Type B pancreatic cell (in vitro differentiated cells): ENCODE measurements around the gene DEPDC1. TPM values are rescaled to one million over a fixed set of nuclear protein-coding genes. Genes with fewer than 3 reads are reported as not detected.

Source experiments
- DNase-seq: peaks from one replicate; pipeline ENCODE4 v3.0.0; 2021; ENCODE audit warnings: mixed read lengths; ENCODE audit not compliant: unreplicated experiment; ENCODE audit errors: extremely low spot score
- H3K27ac Mint-ChIP-seq: 2 replicates; pipeline ENCODE4 v1.8.0; 2021; ENCODE audit warnings: mild to moderate bottlenecking, mixed read lengths
- H3K27me3 Mint-ChIP-seq: 2 replicates; pipeline ENCODE4 v1.8.0; 2021; ENCODE audit warnings: mixed read lengths
- H3K36me3 Mint-ChIP-seq: 2 replicates; pipeline ENCODE4 v1.8.0; 2021; ENCODE audit warnings: mixed read lengths
- H3K4me1 Mint-ChIP-seq: one replicate; pipeline ENCODE4 v1.8.0; 2021; ENCODE audit warnings: mixed read lengths; ENCODE audit not compliant: unreplicated experiment
- H3K4me3 Mint-ChIP-seq: 2 replicates; pipeline ENCODE4 v1.8.0; 2021; ENCODE audit warnings: mild to moderate bottlenecking, mixed read lengths
- H3K9me3 Mint-ChIP-seq: 2 replicates; pipeline ENCODE4 v1.8.0; 2021; ENCODE audit warnings: mixed read lengths
- CTCF ChIP-seq: fragments of 200-600 bp; sonication (generic); conservative IDR thresholded peaks from 2 replicates; pipeline ENCODE4 v1.5.0; 2021; ENCODE audit warnings: antibody characterized with exemption, mild to moderate bottlenecking
- total RNA-seq: library from RNA; stranded (reverse); gene quantifications from 2 replicates; pipeline ENCODE4 v1.2.1, GENCODE V29; 2021; ENCODE audit warnings: low replicate concordance

The DEPDC1 gene
- total RNA-seq, 1 donor from 2014 or later: 25.7 TPM

- Mint-ChIP-seq H3K36me3 (no peaks in the 10 kb centered on the region), H3K27ac (no peak overlapping the region), H3K4me3 (no peak overlapping the region), H3K4me1 (no peaks in the 10 kb centered on the region), H3K9me3 (peaks cover 4% of the 10 kb centered on the region), H3K27me3 (no peaks in the 10 kb centered on the region)
- no peak for TF ChIP-seq CTCF
- DNase-seq: no peak
These were observed 40.7 kb downstream of the DEPDC1 start for GRCh38 chr1:68456202-68456601.

GRCh38 chr1:68454534-68454933 is 42.3 kb downstream of the DEPDC1 start:
- Mint-ChIP-seq H3K4me3 (no peak overlapping the region), H3K27me3 (no peaks in the 10 kb centered on the region), H3K36me3 (no peaks in the 10 kb centered on the region), H3K27ac (no peak overlapping the region), H3K4me1 (no peaks in the 10 kb centered on the region), H3K9me3 (peaks cover 4% of the 10 kb centered on the region)
- no peak for DNase-seq
- peak; percentile 41 for TF ChIP-seq CTCF

- TF ChIP-seq CTCF: no peak
- no peaks in the 10 kb centered on the region for H3K4me1 Mint-ChIP-seq
- H3K4me3 Mint-ChIP-seq: no peak overlapping the region
- H3K9me3 Mint-ChIP-seq: peaks cover 4% of the 10 kb centered on the region
- no peaks in the 10 kb centered on the region for H3K27me3 Mint-ChIP-seq
- DNase-seq: no peak
- no peak overlapping the region for H3K27ac Mint-ChIP-seq
- no peaks in the 10 kb centered on the region for H3K36me3 Mint-ChIP-seq
These were observed 43.7 kb downstream of the DEPDC1 start for GRCh38 chr1:68453060-68453670.

- Mint-ChIP-seq H3K27me3 (no peaks in the 10 kb centered on the region), H3K4me1 (no peaks in the 10 kb centered on the region), H3K27ac (no peak within 1 kb of the TSS), H3K9me3 (no peaks in the 10 kb centered on the region), H3K4me3 (no peak within 1 kb of the TSS), H3K36me3 (no peaks in the 10 kb centered on the region)
- TF ChIP-seq CTCF: no peak
- DNase-seq: no peak
These were observed 47.0 kb downstream of the DEPDC1 start, which contains the start of gene RPE65 for GRCh38 chr1:68449901-68450300. Gene RPE65, minus strand, starts transcription at chr1:68449954. Its CDS starts 49 bp downstream, at chr1:68449905.

- Mint-ChIP-seq H3K27ac (no peak overlapping the region), H3K4me3 (no peak overlapping the region), H3K4me1 (no peaks in the 10 kb centered on the region), H3K9me3 (no peaks in the 10 kb centered on the region), H3K27me3 (peaks cover 1% of the 10 kb centered on the region), H3K36me3 (no peaks in the 10 kb centered on the region)
- TF ChIP-seq CTCF: no peak
- no peak for DNase-seq
These were observed 48.5 kb downstream of the DEPDC1 start for GRCh38 chr1:68448365-68448764.

GRCh38 chr1:68445709-68446108 is 51.2 kb downstream of the DEPDC1 start:
- no peak for DNase-seq
- no peak for TF ChIP-seq CTCF
- H3K4me3 Mint-ChIP-seq: no peak overlapping the region
- H3K9me3 Mint-ChIP-seq: peaks cover 6% of the 10 kb centered on the region
- no peaks in the 10 kb centered on the region for H3K4me1 Mint-ChIP-seq
- H3K27me3 Mint-ChIP-seq: peaks cover 7% of the 10 kb centered on the region
- H3K36me3 Mint-ChIP-seq: no peaks in the 10 kb centered on the region
- no peak overlapping the region for H3K27ac Mint-ChIP-seq
